Fibroblast of villous mesenchyme (primary cell): ENCODE results near the gene SYNJ2. TPM values are rescaled to one million over a fixed set of nuclear protein-coding genes. Genes with fewer than 3 reads are reported as not detected.

Experiments
- DNase-seq: peaks from one replicate; pipeline ENCODE4 v3.0.0-alpha.2; 2010; ENCODE audit warnings: low read depth
- H3K4me3 ChIP-seq: 2 replicates; pipeline ENCODE4 v1.5.1; 2011; ENCODE audit warnings: low read depth, mild to moderate bottlenecking, low read length
- CTCF ChIP-seq: IDR thresholded peaks from 2 replicates; pipeline ENCODE4 v1.5.1; 2012; ENCODE audit warnings: low read depth, mild to moderate bottlenecking, low read length; ENCODE audit not compliant: insufficient read depth
- total RNA-seq: library from RNA; depleted of rRNA; stranded (reverse); fragments of >200 nt; gene quantifications from 2 replicates; pipeline ENCODE4 v1.2.3, GENCODE V29; 2012

Gene SYNJ2
- total RNA-seq, 1 donor, result 53.1 TPM

GRCh38 chr6:158046201-158047126 lies 64.8 kb downstream of the SYNJ2 start:
- no peak for DNase-seq
- TF ChIP-seq CTCF, result no peak
- no peak overlapping the region for H3K4me3 ChIP-seq

DNA sequence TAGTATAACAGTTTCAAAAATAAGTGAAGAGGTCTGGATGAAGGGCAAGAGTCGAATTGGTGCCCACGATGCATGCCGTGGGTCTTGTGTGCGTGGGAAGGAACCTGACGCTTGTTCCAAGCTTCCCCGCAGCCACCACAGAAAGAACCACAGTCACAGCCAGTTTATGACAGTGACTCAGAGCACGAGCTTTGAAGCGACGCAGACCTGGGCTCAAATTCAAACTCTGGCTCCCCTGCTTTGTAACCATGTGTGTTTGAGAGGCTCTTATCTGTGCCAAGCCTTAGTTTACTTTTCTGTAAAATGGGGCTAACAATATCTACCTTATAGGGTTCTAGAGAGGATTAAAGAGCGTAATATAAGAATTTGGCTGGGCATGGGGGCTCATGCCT lies 65.5 kb downstream of the SYNJ2 start:
- DNase-seq, result peak; percentile 72
- no peak for TF ChIP-seq CTCF
- H3K4me3 ChIP-seq, result no peak overlapping the region

GRCh38 chr6:158047563-158048323 lies 66.1 kb downstream of the SYNJ2 start:
- TF ChIP-seq CTCF, result no peak
- no peak overlapping the region for H3K4me3 ChIP-seq

DNA sequence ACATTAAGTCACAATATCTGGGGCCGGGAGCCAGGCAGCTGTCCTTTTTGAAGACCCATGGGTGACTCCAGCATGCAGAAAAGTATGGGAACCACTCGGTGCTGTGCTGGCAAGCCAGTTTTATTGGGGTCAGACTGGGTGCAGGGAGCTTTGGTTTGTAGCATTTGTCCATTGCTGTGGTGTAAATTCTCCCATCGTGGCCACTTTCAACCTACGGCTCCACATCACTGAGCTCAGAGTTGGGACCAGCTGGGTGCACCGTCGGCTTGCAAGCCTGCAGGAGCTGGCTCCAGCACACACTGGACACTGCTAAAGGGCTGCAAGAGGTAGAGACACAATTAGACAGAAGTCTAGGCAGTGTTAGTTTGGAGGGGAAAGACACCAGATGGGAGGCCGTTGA lies 66.9 kb downstream of the SYNJ2 start:
- no peak overlapping the region for H3K4me3 ChIP-seq
- TF ChIP-seq CTCF, result no peak
- no peak for DNase-seq

More at GRCh38 chr6:158047563-158048323, 66.1 kb downstream of the SYNJ2 start:
- no peak for DNase-seq

DNA sequence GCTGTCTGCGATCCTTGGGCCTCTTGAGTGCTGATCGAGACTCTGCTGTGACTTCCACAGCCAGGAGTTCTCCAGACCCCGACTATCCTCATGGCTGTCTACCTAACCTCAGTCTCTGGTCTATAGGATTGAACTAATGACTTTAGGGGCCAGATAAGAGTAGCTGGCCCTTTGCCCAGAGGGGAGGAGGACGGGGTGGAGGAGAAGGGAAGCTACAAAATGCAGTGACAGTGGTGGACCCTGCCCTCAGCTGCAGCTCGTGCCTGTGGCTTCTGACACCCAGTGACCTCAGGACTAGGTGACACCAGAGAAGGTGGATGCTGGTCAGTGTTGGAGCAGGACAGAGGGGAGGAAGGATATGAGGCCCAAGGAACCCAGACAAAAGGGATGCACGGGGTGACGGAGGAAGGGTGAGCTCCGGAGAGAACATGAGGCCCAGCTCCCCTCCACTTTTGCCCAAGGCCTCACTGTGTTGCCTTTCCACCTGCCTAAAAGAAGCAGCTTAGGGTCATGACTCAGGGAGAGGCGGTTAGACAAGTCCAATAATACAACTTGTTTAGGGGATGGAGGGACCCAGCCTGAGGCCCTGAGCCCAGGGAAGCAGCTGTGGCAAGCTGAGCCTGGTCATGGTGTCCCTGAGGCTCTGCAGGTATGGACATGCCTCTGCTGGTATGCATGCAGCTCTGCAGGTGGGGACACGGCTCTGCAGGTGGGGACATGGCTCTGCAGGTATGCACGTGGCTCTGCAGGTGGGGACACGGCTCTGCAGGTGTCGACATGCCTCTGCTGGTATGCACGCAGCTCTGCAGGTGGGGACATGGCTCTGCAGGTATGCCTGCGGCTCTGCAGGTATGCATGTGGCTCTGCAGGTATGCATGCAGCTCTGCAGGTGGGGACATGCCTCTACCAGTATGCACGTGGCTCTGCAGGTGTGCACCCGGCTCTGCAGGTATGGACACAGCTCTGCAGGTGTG lies 67.7 kb downstream of the SYNJ2 start:
- no peak overlapping the region for H3K4me3 ChIP-seq
- no peak for TF ChIP-seq CTCF
- no peak for DNase-seq

- H3K4me3 ChIP-seq, result no peak overlapping the region
- TF ChIP-seq CTCF, result no peak
- no peak for DNase-seq
Observed at GRCh38 chr6:158050107-158050735, 68.6 kb downstream of the SYNJ2 start.
